Mesodermal cell (in vitro differentiated cells): ENCODE results near the gene CTDSP2.
A peak's percentile ranks its signal among the peaks of the same experiment; 100 is the strongest.

Source experiments
- H3K27ac ChIP-seq: 2 replicates; pipeline ENCODE4 v1.7.0; 2013; ENCODE audit warnings: mild to moderate bottlenecking, low read depth, low read length, moderate library complexity; ENCODE audit not compliant: severe bottlenecking
- H3K36me3 ChIP-seq: 2 replicates; pipeline ENCODE4 v1.7.1; 2013; ENCODE audit warnings: mild to moderate bottlenecking, low read length, moderate library complexity; ENCODE audit not compliant: control insufficient read depth, insufficient read depth
- H3K4me1 ChIP-seq: one replicate; pipeline ENCODE4 v1.7.1; 2013; ENCODE audit warnings: mild to moderate bottlenecking, low read length; ENCODE audit not compliant: insufficient read depth, control insufficient read depth, poor library complexity, severe bottlenecking
- H3K4me3 ChIP-seq: 2 replicates; pipeline ENCODE4 v1.7.0; 2013; ENCODE audit warnings: low read length, control low read depth, mild to moderate bottlenecking; ENCODE audit not compliant: insufficient read depth, poor library complexity, severe bottlenecking; ENCODE audit errors: extremely low read depth
- H3K9me3 ChIP-seq: 2 replicates; pipeline ENCODE4 v1.7.1; 2013; ENCODE audit warnings: mild to moderate bottlenecking, low read length, moderate library complexity; ENCODE audit not compliant: control insufficient read depth
- WGBS, 2 experiments: methylation state at CpG; one replicate each; pipeline ENCODE4 v1.1.5; 2013; ENCODE audit warnings: missing lambda C conversion rate in 2 of 2; ENCODE audit not compliant: insufficient coverage in 2 of 2; 5-methylcytosine and 5-hydroxymethylcytosine counted together

CTDSP2 gene

DNA sequence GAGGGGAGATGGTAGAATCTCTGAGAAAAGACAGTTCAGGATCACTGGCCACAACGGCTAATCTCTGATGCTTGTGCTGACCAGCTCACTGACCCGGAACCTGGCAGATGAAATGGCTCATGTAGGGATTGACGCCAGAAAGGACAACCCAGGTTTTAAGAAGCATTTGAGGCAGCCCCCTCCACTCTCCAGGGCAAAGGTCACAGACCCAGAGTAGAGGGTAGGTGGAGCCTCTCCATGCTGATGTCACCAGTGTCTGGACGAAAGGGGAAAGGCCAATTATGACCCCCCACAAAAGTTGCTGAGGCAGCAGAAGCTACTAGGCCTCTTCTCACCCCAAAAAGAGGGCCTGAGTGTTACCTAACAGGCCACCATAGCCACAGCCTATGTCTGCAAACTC lies 75.8 kb downstream of the CTDSP2 start:
- WGBS, 2 experiments = 91 to 98% methylated on average over 3 to 4 of the region's 4 CpGs
- peak overlapping the region; percentile 74 for H3K4me3 ChIP-seq
- no peak overlapping the region for H3K27ac ChIP-seq
- H3K9me3 ChIP-seq = no peaks in the 10 kb centered on the region
- peaks cover 10% of the 10 kb centered on the region for H3K4me1 ChIP-seq
- peaks cover 25% of the 10 kb centered on the region for H3K36me3 ChIP-seq
